ENCODE results near the gene C3. TPM values are rescaled to one million over a fixed set of nuclear protein-coding genes. Genes with fewer than 3 reads are reported as not detected.

C3 gene
- polyA plus RNA-seq, 1 donor (not counting 4 experiments of a cell fraction or from before 2014, with no cell fraction given) = 10.7 TPM

DNA sequence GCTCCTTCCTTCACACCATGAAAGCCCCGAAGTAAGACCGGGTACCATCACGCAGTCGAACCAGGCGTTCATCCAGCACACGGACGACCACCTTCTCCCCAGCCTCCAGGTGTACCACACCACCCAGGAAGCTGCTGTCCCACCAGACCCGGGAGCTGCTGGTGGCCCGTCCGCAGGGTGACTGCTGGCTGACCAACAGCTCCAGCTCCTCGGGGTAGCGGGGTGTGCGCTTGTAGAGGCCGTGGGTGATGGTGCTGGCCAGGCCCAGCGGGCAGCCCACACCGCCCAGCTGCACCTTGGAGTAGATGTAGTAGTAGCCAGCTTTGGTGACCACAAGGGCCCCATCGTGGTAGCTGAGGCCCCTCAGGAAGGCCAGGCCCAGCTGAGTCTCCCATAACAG lies 55.5 kb downstream of the C3 start:
- Histone ChIP-seq H3K36me3 (ENCODE audit: control insufficient read depth in 2 of 2, extremely low read depth in 1 of 2, insufficient read depth in 2 of 2, low read length in 2 of 2) (no peaks in the 10 kb centered on the region), H2AFZ (ENCODE audit: control insufficient read depth, low read length) (no peak overlapping the region), H3K9me1 (ENCODE audit: control insufficient read depth, extremely low read depth, insufficient read depth, low read length) (no peaks in the 10 kb centered on the region), H3K9ac (ENCODE audit: control insufficient read depth, extremely low read depth, insufficient read depth, low read length) (no peak overlapping the region), H4K20me1 (ENCODE audit: control insufficient read depth, extremely low read depth, insufficient read depth, low read length) (no peaks in the 10 kb centered on the region), H3K27ac (ENCODE audit: control insufficient read depth, insufficient read depth, low read length) (no peak overlapping the region), H3K4me2 (ENCODE audit: control insufficient read depth, extremely low read depth, insufficient read depth, low read depth, low read length) (no peak overlapping the region), H3K27me3 (ENCODE audit: control insufficient read depth, extremely low read depth, insufficient read depth, low read length) (peaks cover 12% of the 10 kb centered on the region), H3K79me2 (ENCODE audit: control insufficient read depth, insufficient read depth, low read length) (no peaks in the 10 kb centered on the region), H3K4me3 (ENCODE audit: control insufficient read depth in 2 of 3, extremely low read depth in 1 of 3, insufficient read depth in 2 of 3, low read depth in 1 of 3, low read length in 3 of 3) (no peak overlapping the region), H3K9me3 (ENCODE audit: control insufficient read depth, low read depth, low read length) (no peaks in the 10 kb centered on the region), H3K4me1 (ENCODE audit: control insufficient read depth, extremely low read depth, insufficient read depth, low read length) (no peaks in the 10 kb centered on the region)
- DNase-seq (ENCODE audit: low read depth, low spot score) (no peak), FAIRE-seq (no peak)
- dilution Hi-C loops (cut with MboI; ENCODE audit: extremely low pct_ligation_motif_present, low sequenced_read_pairs) = no loop called here
- TF ChIP-seq, protein P1, sequence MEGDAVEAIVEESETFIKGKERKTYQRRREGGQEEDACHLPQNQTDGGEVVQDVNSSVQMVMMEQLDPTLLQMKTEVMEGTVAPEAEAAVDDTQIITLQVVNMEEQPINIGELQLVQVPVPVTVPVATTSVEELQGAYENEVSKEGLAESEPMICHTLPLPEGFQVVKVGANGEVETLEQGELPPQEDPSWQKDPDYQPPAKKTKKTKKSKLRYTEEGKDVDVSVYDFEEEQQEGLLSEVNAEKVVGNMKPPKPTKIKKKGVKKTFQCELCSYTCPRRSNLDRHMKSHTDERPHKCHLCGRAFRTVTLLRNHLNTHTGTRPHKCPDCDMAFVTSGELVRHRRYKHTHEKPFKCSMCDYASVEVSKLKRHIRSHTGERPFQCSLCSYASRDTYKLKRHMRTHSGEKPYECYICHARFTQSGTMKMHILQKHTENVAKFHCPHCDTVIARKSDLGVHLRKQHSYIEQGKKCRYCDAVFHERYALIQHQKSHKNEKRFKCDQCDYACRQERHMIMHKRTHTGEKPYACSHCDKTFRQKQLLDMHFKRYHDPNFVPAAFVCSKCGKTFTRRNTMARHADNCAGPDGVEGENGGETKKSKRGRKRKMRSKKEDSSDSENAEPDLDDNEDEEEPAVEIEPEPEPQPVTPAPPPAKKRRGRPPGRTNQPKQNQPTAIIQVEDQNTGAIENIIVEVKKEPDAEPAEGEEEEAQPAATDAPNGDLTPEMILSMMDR (optimal IDR thresholded peaks at IDR 0.05 in 1 of 3, IDR thresholded peaks at IDR 0.05 in 1 of 3, conservative IDR thresholded peaks at IDR 0.05 in 1 of 3; ENCODE audit: extremely low read depth in 1 of 3, insufficient read depth in 2 of 3, low read length in 3 of 3) = no peak
- TF ChIP-seq EZH2 (IDR thresholded peaks at IDR 0.05; ENCODE audit: low read length) = no peak

- H3K79me2 ChIP-seq (ENCODE audit: control insufficient read depth, insufficient read depth, low read length) = no peaks in the 10 kb centered on the region
- no peak overlapping the region for H3K4me2 ChIP-seq (ENCODE audit: control insufficient read depth, extremely low read depth, insufficient read depth, low read depth, low read length)
- no peak overlapping the region for H2AFZ ChIP-seq (ENCODE audit: control insufficient read depth, low read length)
- H3K9me3 ChIP-seq (ENCODE audit: control insufficient read depth, low read depth, low read length) = no peaks in the 10 kb centered on the region
- FAIRE-seq = peak; percentile 9
- DNase-seq (ENCODE audit: low read depth, low spot score) = no peak
- H4K20me1 ChIP-seq (ENCODE audit: control insufficient read depth, extremely low read depth, insufficient read depth, low read length) = no peaks in the 10 kb centered on the region
- no peak overlapping the region for H3K4me3 ChIP-seq (ENCODE audit: control insufficient read depth in 2 of 3, extremely low read depth in 1 of 3, insufficient read depth in 2 of 3, low read depth in 1 of 3, low read length in 3 of 3)
- H3K4me1 ChIP-seq (ENCODE audit: control insufficient read depth, extremely low read depth, insufficient read depth, low read length) = no peaks in the 10 kb centered on the region
- no peak overlapping the region for H3K9ac ChIP-seq (ENCODE audit: control insufficient read depth, extremely low read depth, insufficient read depth, low read length)
- no peak overlapping the region for H3K27ac ChIP-seq (ENCODE audit: control insufficient read depth, insufficient read depth, low read length)
- dilution Hi-C loops (cut with MboI; ENCODE audit: extremely low pct_ligation_motif_present, low sequenced_read_pairs) = no loop called here
- peaks cover 14% of the 10 kb centered on the region for H3K27me3 ChIP-seq (ENCODE audit: control insufficient read depth, extremely low read depth, insufficient read depth, low read length)
- no peaks in the 10 kb centered on the region for H3K9me1 ChIP-seq (ENCODE audit: control insufficient read depth, extremely low read depth, insufficient read depth, low read length)
- TF ChIP-seq, protein P1 (optimal IDR thresholded peaks at IDR 0.05 in 1 of 3, IDR thresholded peaks at IDR 0.05 in 1 of 3, conservative IDR thresholded peaks at IDR 0.05 in 1 of 3; ENCODE audit: extremely low read depth in 1 of 3, insufficient read depth in 2 of 3, low read length in 3 of 3) = no peak
- no peak for TF ChIP-seq EZH2 (IDR thresholded peaks at IDR 0.05; ENCODE audit: low read length)
- no peaks in the 10 kb centered on the region for H3K36me3 ChIP-seq (ENCODE audit: control insufficient read depth in 2 of 2, extremely low read depth in 1 of 2, insufficient read depth in 2 of 2, low read length in 2 of 2)
Measured at GRCh38 chr19:6663236-6664201, 56.9 kb downstream of the C3 start.

Measured in keratinocyte (primary cell).